GF-D8 (cell line): ENCODE data around the gene TCP1.
"Not testable (repeated sequence)": the region's sequence is repeated elsewhere in the genome, so short reads cannot be mapped to it uniquely, and the experiment has no call there.

Experiments
- DNase-seq: peaks from one replicate; lab custom pipeline; 2025; lab: John Stamatoyannopoulos, UW

TCP1 gene

DNA sequence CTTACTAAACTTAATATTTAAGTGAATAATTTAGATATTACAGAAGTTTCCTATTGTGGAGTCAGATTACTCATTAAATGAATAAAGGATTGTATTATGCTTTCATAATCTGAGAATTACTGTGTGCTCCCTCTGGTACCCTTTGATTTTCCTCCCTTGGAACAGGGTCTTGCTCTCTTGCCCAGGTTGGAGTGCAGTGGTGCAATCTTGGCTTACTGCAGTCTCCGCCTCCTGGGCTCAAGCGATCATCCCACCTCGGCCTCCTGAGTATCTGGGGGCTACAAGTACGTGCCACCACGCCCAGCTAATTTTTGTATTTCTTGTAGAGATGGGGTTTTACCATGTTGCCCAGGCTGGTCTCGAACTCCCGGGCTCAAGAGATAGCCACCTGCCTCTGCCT is 52.5 kb downstream of the TCP1 start:
- no peak for DNase-seq

- DNase-seq, result not testable (repeated sequence)
Observed at GRCh38 chr6:159733395-159733794, 56.0 kb downstream of the TCP1 start.

DNA sequence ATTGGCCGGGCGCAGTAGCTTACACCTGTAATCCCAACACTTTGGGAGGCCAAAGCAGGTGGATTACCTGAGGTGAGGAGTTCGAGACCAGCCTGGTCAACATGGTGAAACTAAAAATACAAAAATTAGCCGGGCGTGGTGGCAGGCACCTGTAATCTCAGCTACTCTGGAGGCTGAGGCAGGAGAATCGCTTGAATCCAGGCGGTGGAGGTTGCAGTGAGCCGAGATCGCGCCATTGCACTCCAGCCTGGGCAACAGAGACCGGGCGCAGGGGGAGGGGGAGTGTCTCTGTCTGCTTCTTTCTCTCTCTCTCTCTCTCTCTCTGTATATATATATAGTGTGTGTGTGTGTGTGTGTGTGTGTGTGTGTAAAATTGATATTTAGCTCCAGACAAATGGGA is 56.9 kb downstream of the TCP1 start:
- DNase-seq, result not testable (repeated sequence)

GRCh38 chr6:159730332-159730676 is 59.1 kb downstream of the TCP1 start:
- DNase-seq, result no peak

DNA sequence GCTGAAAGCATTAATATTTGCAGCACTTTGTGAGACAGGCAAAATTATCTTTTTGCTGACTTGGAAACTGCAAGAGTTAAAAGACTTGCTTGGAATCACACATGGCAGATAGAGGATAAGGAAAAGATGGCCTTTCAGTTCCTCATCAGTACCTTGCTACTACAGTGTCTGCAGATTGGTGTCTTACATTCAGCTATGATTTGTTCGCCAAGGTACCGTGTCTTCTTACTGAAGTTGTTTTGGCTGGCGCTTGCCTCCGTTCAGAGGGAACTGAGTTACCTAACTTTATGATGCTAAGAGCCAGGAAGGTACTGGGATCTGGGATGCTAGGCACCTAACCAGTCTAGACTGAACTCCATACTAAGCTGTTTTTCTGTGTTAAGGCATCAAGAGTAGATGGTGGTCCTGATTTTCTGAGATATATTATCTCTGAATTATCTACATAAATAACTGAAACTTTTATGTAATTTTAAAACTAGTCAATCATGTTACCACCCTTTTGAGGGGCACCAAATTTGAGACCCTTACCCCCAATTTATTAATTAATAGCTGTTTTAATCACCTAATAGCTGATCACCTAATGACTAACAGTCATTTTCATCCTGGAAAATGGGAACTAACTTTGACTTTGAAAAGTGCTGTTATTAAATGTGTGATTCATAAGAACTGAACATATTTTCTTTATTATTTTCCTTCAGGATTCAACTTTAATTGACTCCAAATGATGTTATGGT is 59.6 kb downstream of the TCP1 start:
- DNase-seq, result no peak

- no peak for DNase-seq
Observed at GRCh38 chr6:159728531-159728964, 60.9 kb downstream of the TCP1 start.
